Gastrocnemius medialis (tissue), 4 donors: Measurements from ENCODE around the gene TMIGD2.

Source experiments
- CTCF ChIP-seq, 5 experiments: fragments of 450-650 bp in 3 of 5; fragments of 200-600 bp in 2 of 5; sonication (generic) in 2 of 5; IDR thresholded peaks in 4 of 5; conservative IDR thresholded peaks in 1 of 5; 1 replicate in 4 of 5; 2 replicates in 1 of 5; pipeline ENCODE4 v1.5.1; 2016 to 2019; ENCODE audit warnings: antibody characterized with exemption in 5 of 5, mild to moderate bottlenecking in 3 of 5, moderate library complexity in 3 of 5
- POLR2A ChIP-seq, 2 donors: fragments of 450-650 bp; IDR thresholded peaks; one replicate each; pipeline ENCODE4 v1.6.1; 2017; ENCODE audit warnings: antibody characterized with exemption in 2 of 2, mild to moderate bottlenecking in 2 of 2, moderate library complexity in 2 of 2

- TF ChIP-seq CTCF (IDR thresholded peaks at IDR 0.05 in 4 of 5, conservative IDR thresholded peaks at IDR 0.05 in 1 of 5) (no peak), POLR2A (IDR thresholded peaks at IDR 0.05) (no peak)
Observed at GRCh38 chr19:4326215-4326836, 24.1 kb upstream of the TMIGD2 start.
